Measurements from ENCODE around the gene SPATA33.
A peak's percentile ranks its signal among the peaks of the same experiment; 100 is the strongest.
"Not testable (repeated sequence)": the region's sequence is repeated elsewhere in the genome, so short reads cannot be mapped to it uniquely, and the experiment has no call there.

Gene SPATA33

DNA sequence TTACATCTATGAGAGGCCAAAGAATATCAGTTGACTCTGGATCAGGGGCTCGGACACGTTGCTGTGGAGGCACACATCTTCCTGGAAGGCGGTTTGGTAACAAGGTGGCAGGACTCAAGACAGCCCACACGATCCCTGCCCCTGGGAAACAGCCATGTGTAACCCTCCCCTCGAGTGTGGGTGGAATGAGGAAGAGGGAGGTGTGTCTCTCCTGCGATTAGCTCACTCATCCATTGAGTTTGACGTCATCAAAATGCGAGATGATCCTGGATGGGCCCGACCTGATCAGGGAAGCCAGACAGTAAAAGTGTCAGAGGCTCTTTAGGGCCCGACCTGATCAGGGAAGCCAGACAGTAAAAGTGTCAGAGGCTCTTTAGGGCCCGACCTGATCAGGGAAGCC, 6.6 kb downstream of the SPATA33 start:
- not testable (repeated sequence) for DNase-seq (ENCODE audit: low spot score)

DNA sequence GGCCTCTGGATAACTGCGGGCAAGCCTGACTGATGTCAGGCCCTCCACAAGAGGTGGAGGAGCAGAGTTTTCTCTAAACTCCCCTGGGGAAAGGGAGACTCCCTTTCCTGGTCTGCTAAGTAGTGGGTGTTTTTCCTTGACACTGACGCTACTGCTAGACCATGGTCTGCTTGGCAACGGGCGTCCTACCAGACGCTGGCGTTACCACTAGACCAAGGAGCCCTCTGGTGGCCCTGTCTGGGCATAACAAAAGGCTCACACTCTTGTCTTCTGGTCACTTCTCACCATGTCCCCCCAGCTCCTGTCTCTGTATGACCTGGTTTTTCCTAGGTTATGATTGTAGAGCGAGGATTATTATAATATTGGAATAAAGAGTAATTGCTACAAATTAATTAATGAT, 9.4 kb downstream of the SPATA33 start:
- DNase-seq (ENCODE audit: low spot score) = not testable (repeated sequence)

DNA sequence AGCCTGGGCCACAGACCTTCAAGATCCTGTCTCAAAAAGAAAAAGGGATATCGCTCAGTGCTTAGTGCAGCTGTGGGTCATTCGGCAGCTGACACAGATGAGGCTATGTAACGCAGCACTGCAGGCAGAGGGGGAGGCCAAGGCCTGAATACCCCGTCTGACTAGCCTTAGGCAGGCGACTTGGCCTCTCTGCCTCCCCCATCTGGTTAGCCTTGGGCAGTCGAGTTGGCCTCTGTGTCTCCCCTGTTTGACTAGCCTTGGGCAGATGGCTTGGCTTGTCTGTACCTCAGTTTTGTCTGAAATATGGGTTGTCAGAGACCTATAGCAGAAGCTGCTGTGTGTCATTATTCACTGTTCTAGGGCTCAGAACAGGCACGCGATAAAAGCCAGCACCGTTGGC, 10.0 kb downstream of the SPATA33 start:
- no peak for DNase-seq (ENCODE audit: low spot score)

DNA sequence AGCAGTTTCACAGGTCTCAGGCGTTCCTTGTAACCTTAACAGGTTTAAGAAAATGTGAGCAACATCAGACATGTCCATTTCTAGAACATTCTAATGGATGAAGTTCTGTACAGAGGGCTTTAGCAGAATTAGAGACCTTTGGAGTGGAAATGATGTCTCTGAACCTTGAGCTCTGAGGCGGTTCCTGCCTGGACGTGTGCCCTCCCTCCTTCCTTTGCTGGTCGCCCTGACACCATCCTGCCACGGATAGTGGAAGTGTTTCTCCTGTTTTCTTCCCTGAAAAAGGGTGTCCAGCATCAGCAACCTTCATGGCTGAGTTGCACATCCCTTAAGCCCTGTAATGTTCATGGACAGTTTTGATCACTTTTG, 11.1 kb downstream of the SPATA33 start:
- no peak for DNase-seq (ENCODE audit: low spot score)

DNA sequence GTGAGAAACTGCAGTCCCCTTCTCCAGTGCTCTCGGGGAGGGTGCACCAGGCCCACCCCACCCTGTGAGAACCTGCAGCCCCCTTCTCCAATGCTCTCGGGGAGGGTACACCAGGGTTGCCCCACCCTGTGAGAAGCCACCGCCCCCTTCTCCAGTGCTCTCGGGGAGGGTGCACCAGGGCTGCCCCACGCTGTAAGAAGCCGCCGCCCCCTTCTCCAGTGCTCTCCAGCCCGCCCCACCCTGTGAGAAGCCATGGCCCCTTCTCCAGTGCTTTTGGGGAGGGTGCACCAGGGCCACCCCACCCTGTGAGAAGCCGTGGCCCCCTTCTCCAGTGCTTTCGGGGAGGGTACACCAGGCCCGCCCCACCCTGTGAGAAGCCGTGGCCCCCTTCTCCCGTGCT, 12.1 kb downstream of the SPATA33 start:
- DNase-seq (ENCODE audit: low spot score) = no peak

DNA sequence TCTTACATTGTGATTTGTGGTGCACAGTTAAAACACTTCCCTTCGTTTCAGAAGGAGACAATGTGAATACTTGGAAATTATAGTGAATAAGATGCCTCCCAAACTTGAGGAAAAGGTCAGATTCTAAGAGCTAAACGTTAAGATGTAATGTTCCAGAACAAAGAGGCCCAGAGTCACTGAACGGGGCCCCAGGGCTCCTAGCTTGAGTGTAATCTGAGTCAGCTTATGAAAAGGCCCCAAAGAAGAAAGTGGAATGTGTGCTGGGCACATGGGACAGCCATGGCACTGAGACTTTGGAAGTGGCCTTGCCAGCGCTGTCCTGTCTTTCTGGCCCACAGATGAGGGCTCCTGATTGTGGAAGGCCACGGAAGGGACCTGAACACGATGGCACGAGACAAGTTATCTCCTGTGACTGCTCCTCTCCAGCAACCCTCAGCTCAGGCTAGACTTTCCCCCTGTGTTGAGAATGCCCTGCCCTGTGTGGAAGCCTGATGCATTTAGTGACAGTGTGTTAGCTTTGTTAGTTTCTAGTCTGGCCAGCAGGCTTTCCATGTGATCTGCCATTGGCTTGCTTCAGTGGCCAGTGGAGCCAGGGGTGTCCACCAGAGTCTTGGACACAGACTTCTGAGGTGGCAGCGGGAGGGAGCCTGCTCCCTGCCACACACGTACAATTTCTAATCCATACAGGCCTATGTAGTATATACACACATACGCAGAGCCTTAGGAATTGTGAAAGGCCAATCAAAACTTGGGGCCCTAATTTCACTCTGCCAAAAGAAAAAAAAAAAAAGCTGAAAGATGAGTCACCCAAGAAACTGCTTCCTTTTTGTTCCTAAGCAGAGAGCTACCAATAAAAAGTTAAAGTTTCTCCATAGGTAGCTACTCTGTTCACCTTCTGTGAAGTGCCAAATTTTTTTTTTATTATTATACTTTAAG, 13.1 kb downstream of the SPATA33 start:
- DNase-seq (ENCODE audit: low spot score) = no peak

DNA sequence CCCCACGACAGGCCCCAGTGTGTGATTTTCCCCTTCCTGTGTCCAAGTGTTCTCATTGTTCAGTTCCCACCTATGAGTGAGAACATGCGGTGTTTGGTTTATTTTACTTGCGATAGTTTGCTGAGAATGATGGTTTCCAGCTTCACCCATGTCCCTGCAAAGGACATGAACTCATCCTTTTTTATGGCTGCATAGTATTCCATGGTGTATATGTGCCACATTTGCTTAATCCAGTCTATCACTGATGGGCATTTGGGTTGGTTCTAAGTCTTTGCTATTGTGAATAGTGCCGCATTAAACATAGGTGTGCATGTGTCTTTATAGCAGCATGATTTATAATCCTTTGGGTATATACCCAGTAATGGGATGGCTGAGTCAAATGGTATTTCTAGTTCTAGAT, 13.9 kb downstream of the SPATA33 start:
- DNase-seq (ENCODE audit: low spot score) = not testable (repeated sequence)

DNA sequence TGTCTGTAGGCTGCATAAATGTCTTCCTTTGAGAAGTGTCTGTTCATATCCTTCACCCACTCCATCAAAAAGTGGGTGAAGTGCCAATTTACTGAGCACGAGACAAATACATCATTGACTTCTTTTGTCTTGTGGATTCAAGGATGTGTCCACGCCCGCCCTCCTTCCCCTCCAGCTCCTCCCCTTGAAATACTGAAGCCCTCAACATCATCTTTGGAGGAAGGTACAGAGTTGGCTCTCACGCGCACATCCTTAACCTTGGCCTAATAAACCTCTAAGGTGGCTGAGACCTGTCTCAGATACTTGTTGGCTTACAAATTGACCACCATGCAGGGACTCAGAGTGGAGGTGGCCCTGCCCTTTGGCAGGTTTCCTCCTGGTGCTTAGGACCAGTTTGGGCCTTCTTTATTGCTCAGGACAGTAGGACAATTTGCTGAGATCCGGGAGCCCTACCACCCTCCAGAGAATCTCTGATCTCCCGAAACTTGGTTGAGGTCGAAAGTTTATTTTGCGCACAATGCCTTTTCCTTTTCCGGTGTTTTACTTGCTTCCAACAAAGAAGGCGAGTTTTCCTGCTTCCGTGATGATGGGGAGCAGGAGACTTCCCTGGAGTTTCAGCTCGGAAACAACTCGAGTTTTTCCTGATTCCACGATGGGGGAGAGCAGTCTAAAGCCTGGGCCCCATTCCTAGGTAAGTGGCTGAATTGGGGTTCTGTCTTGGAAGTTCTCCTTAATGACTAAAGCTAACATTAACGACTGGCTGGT, 14.7 kb downstream of the SPATA33 start:
- DNase-seq (ENCODE audit: low spot score) = no peak

DNA sequence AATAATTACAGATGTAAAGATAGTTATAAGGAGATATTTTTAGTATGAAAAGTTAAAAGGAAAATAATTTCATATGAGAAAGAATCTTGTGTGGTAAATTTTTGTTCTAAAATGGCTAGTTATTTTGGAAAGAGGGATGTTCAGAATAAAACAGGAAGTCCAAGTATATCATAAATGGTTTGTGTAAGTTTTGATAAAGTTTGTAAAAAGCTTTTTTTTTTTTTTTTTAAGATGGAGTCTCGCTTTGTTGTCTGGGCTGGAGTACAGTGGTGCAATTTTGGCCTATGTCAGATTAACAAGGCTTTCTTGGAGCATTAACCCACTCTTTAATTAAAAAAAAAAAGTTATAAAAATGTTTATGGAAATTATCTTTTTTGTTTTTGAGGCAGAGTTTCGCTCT, 20.6 kb downstream of the SPATA33 start:
- no peak for DNase-seq (ENCODE audit: low spot score)

DNA sequence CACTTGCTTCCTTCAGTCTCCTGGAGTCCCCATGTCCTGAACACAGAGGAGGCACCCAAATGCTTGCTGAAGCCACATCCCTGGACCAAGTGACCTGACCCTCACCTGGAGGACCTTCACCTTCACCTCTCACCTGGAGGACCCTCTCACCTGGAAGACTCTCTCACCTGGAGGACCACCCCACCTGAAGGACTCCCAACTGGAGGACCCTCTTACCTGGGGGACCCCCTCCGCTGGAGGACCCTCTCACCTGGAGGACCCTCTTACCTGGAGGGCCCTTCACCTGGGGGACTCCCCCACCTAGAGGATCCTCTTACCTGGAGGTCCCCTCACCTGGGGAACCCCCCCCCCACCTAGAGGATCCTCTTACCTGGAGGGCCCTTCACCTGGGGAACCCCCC, 28.3 kb downstream of the SPATA33 start:
- DNase-seq (ENCODE audit: low spot score) = no peak

DNA sequence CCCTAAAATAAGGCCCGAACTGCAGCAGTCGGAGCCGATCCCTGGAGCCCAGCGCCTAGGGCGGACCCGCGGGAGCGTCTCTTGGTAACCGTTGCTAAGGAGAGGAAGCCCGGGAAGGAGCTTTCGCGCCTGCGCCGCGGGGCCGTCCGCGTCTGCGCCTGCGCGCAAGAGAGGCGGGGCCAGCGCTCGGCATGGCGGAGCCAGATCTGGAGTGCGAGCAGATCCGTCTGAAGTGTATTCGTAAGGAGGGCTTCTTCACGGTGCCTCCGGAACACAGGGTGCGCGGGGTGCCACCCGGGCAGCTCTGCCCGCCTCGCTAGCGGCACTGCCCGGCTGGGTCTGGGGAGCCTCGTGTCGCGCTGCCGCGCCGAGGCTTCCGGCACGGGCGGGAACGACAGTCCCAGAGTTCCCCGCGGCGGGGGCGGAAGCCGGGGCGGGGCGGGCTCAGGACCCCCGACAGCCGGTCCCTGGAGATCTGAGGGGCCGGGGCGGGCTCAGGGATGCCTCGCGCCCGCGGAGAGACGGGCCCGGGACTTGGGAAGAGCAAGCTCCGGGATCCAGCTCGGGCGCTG, 29.0 kb downstream of the SPATA33 start, which contains the start of gene CDK10:
Gene CDK10 (plus strand): TSS at position 170 of the 572 bp plus-strand sequence. CDS start 22 bp downstream, at position 192.
- DNase-seq (ENCODE audit: low spot score) = peak; percentile 85

DNA sequence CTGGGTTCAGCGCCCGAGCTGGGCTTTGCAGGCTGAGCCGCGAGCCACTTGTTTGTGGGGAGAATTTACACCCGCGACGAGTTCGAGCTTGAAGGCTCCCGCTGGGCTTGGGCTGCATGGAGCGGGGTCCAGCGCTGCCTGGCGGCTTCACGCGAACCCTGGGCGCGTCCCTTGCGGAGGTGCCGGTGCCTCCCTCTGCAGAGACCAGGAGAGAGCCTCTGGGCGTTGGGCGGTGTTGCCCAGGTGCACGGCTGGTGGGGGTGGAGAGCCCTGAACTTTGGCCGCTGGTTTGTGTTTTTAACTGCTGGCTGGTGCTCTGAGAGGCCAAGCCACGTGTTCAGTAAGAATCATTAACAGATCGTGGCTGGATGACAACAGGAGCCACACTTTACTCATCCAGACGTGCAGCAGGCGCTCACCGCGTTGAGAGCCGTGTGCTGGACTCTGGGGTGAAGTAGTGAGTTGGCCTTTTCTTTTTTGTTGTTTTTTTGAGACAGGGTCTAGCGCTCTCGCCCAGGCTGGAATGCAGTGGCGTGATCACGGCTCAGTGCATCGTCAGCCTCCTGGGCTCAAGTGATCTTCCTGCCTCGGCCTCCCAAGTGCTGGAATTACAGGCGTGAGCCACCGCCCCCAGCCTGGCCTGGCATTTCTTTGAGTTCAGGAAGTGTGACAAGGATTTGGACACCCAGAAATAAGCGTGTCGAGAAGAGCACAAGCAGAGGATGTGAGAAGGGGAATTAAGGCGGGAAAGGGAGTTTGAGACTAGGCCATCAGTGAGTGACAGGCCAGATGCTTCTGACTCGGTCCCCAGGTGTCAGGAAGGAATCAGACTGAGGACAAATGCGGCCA, 29.7 kb downstream of the SPATA33 start:
- DNase-seq (ENCODE audit: low spot score) = no peak

DNA sequence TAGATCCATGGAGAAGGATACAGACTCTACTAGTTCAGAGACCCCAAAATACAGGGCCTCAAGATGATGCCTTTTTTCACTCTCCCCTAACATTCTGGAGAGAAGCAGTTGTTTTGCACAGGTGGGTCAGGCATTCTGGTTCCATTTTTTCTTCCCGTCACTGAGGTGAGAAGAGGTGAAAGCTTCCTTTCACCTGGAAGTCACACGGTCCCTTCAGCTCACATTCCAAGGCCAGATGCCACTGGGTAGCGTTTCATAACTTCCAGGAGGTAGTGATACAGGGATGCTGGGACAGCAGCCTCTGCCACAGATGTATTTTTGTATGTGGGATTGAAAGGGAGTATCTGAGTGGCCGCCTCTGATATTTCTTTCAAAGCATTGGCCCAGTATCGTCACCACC, 30.8 kb downstream of the SPATA33 start:
- DNase-seq (ENCODE audit: low spot score) = no peak

DNA sequence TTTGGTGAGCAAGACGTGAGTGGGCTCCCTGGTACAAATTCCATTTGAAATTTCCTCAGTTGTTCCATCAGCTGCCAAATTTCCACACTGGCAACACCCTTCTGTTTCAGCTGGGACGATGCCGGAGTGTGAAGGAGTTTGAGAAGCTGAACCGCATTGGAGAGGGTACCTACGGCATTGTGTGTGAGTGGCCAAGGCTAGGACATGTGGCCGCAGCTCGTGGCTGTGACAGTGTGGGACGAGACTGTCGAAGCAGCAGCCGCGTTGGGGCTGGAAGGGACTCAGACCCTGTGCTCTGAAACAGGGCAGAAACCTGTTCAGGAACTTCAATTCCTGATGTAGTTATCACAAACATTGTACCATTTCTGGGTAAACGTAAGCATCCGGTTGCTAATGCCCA, 31.5 kb downstream of the SPATA33 start:
- no peak for DNase-seq (ENCODE audit: low spot score)

DNA sequence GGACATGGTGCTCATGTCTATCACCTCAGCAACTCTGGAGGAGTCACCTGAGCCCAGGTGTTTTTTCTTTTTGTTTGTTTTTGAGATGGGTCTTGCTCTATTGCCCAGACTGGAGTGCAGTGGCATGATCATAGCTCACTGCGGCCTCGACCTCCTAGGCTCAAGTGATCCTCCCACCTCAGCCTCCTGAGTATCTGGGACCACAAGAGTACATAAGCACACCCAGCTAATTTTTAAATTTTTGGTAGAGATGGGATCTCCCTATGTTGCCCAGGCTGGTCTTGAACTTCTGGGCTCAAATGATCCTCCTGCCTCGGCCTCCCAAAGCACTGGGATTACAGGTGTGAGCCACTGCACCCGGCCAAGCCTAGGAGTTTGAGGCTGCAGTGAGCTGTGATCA, 32.0 kb downstream of the SPATA33 start:
- DNase-seq (ENCODE audit: low spot score) = not testable (repeated sequence)

DNA sequence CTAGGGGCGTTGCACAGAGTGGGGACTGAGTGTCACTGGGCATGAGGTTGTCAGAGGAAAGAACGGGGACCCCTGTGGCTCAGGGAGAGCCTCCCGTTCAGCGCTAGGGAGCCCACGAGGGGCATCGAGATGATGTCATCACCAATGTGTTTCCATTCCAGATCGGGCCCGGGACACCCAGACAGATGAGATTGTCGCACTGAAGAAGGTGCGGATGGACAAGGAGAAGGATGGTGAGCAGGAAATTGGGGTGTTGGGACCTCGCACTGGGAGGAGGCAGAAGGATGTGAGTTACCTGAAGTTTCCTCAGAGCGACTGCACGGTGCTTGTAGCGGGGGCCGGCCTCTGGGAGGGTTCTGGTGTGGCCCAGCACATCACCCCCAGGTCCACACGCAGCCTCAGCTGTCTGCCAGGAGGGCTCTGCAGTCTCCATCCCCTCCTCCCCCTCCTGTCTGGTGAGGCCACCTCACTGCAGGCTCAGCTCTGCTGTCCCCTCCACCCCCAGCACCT, 32.8 kb downstream of the SPATA33 start:
- no peak for DNase-seq (ENCODE audit: low spot score)

DNA sequence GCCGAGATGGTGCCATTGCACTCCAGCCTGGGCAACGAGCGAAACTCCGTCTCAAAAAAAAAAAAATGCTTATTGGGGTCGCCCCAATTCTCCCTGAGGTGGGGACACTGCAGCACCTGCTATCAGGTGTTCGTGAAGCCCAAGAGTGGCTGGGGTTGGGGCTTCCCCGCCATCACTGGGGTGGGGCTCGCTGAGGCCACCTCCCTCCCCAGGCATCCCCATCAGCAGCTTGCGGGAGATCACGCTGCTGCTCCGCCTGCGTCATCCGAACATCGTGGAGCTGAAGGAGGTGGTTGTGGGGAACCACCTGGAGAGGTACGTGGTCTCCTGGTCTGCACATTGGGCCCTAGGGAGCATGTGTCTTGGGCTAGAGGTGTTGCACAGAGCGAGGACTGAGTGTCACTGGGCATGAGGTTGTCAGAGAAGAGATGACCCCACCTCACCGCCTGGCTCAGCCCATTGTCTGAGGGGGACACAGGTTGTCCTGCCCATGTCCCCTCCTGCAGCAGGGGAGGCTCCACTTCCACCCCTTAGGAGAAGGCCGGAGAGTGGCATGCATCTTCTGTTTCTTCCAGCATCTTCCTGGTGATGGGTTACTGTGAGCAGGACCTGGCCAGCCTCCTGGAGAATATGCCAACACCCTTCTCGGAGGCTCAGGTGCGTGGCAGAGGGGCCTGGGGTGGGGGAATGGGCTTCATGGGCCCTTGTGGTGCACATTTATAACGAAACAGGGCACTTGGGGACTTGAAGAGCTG, 33.8 kb downstream of the SPATA33 start:
- no peak for DNase-seq (ENCODE audit: low spot score)

DNA sequence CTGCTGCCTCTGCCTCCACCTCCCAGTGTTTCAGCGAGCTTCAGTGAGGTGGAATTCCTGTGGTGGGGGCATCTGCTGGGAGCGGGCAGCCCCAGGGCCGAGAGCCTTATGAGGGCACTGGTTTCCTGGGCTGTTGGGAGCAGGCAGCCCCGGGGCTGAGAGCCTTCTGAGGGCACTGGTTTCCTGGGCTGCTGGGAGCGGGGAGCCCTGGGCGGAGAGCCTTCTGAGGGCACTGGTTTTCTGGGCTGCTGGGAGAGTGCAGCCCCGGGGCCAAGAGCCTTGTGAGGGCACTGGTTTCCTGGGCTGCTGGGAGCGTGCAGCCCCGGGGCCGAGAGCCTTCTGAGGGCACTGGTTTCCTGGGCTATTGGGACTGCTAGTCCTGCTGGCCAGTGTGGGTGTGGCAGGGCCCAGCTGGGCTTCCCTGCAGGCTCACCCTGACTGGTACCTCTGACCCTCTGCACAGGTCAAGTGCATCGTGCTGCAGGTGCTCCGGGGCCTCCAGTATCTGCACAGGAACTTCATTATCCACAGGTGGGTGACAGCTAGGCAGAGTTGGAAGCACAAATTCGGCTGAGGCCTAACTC, 34.4 kb downstream of the SPATA33 start:
- no peak for DNase-seq (ENCODE audit: low spot score)

DNA sequence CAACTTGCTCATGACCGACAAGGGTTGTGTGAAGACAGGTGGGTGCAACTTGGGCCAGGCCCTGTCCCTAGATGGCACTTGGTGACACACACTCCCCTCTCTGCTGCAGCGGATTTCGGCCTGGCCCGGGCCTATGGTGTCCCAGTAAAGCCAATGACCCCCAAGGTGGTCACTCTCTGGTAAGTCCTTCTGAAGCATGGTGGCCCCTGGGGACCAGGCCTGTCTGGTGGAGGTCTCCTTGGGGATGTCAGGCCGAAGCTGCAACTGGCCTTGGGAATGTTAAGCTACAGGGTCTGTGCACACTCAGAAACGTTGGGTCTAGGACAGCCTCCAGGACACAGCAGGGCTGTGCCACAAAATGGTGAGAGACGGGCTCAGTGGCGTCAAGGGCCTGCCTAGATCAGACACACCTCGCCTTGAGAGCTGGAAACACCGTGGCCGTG, 35.7 kb downstream of the SPATA33 start:
- DNase-seq (ENCODE audit: low spot score) = no peak
